Loucy (cell line): ENCODE measurements around the gene MGAT1.

Experiments
- EZH2phosphoT487 ChIP-seq: fragments of 200-600 bp; IDR thresholded peaks from 2 replicates; pipeline ENCODE4 v1.6.1; 2018; ENCODE audit warnings: antibody characterized with exemption, mild to moderate bottlenecking, moderate library complexity, borderline replicate concordance
- TF ChIP-seq, protein P1 (sequence below): fragments of 200-600 bp; sonication (generic); conservative IDR thresholded peaks from 2 replicates; pipeline ENCODE4 v1.5.1; 2014; ENCODE audit warnings: mild to moderate bottlenecking, antibody characterized with exemption, low read length

DNA sequence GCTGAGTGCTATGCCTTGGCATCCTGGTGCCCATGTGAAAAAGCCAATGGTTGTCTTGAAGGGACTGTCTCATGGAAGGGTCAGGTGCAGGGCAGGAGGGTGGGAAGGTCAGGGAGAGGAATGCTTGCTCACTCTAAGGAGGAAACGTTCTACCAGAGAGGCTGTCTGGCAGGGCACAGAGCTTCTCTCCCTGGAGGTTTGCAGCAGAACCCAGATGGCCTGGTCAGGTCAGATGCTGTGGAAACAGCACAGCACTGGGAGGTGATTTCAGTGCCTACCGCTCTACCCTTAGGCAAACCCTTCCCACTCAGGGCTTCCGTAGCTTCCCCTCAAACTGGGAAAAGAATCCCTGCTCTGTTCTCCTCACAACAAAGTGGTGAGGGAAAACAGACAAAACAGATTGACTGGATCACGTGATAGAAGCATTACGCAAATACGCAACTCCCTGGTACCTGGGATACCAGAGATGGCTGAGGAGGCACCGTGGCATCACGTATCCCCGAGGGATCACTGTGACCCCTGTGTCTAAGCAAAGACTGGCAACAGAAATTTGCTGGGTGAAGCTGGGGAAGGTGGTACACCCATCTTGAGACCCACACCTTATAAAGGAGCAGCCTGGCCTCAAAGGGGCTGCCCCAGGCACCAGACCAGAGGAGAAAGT, 3.9 kb upstream of the MGAT1 start:
- no peak for TF ChIP-seq EZH2phosphoT487
- TF ChIP-seq, protein P1, sequence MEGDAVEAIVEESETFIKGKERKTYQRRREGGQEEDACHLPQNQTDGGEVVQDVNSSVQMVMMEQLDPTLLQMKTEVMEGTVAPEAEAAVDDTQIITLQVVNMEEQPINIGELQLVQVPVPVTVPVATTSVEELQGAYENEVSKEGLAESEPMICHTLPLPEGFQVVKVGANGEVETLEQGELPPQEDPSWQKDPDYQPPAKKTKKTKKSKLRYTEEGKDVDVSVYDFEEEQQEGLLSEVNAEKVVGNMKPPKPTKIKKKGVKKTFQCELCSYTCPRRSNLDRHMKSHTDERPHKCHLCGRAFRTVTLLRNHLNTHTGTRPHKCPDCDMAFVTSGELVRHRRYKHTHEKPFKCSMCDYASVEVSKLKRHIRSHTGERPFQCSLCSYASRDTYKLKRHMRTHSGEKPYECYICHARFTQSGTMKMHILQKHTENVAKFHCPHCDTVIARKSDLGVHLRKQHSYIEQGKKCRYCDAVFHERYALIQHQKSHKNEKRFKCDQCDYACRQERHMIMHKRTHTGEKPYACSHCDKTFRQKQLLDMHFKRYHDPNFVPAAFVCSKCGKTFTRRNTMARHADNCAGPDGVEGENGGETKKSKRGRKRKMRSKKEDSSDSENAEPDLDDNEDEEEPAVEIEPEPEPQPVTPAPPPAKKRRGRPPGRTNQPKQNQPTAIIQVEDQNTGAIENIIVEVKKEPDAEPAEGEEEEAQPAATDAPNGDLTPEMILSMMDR = no peak
